OCI-LY1 (cell line): ENCODE data around the gene CRYGC.

Source experiments
- H2AFZ ChIP-seq: fragments of 200-600 bp; sonication (generic), shearing (Covaris generic); 2 replicates; pipeline ENCODE4 v1.6.0; 2014; ENCODE audit warnings: antibody characterized with exemption, mild to moderate bottlenecking, low read length
- H3F3A ChIP-seq: fragments of 200-600 bp; sonication (generic), shearing (Covaris generic); 2 replicates; pipeline ENCODE4 v1.6.0; 2014; ENCODE audit warnings: mild to moderate bottlenecking, antibody characterized with exemption, low read length, moderate library complexity; ENCODE audit not compliant: insufficient read depth
- H3K27ac ChIP-seq: fragments of 200-600 bp; sonication (generic); 2 replicates; pipeline ENCODE4 v1.5.1; 2014; ENCODE audit warnings: low read length, mixed run types, mild to moderate bottlenecking, low read depth; ENCODE audit not compliant: poor library complexity, severe bottlenecking
- H3K27me3 ChIP-seq: fragments of 200-600 bp; sonication (generic); 2 replicates; pipeline ENCODE4 v1.6.0; 2014; ENCODE audit warnings: antibody characterized with exemption, mild to moderate bottlenecking, low read length, moderate library complexity; ENCODE audit not compliant: insufficient read depth
- H3K36me3 ChIP-seq: fragments of 200-600 bp; sonication (generic); 2 replicates; pipeline ENCODE4 v1.6.1; 2014; ENCODE audit warnings: mild to moderate bottlenecking, antibody characterized with exemption, low read length, moderate library complexity, mixed read lengths; ENCODE audit not compliant: insufficient read depth
- H3K4me1 ChIP-seq: fragments of 200-600 bp; sonication (generic); 2 replicates; pipeline ENCODE4 v1.5.1; 2014; ENCODE audit warnings: mild to moderate bottlenecking, low read length, moderate library complexity; ENCODE audit not compliant: insufficient read depth, severe bottlenecking
- H3K4me2 ChIP-seq: fragments of 200-600 bp; sonication (generic), shearing (Covaris generic); 2 replicates; pipeline ENCODE4 v1.6.1; 2014; ENCODE audit warnings: low read length
- H3K4me3 ChIP-seq: fragments of 200-600 bp; sonication (generic); 2 replicates; pipeline ENCODE4 v1.5.1; 2014; ENCODE audit warnings: low read length, low read depth, mild to moderate bottlenecking, mixed read lengths; ENCODE audit not compliant: poor library complexity, severe bottlenecking
- H3K79me2 ChIP-seq: fragments of 200-600 bp; shearing (Covaris generic); 2 replicates; pipeline ENCODE4 v1.6.1; 2016; ENCODE audit warnings: mixed run types, low read length, mixed read lengths; ENCODE audit not compliant: insufficient read depth
- H3K9ac ChIP-seq: fragments of 200-600 bp; sonication (generic), shearing (Covaris generic); 2 replicates; pipeline ENCODE4 v1.6.1; 2014; ENCODE audit warnings: mild to moderate bottlenecking, low read length, mixed read lengths
- H3K9me2 ChIP-seq: fragments of 200-600 bp; sonication (generic), shearing (Covaris generic); 2 replicates; pipeline ENCODE4 v1.6.1; 2014; ENCODE audit warnings: low read depth, mild to moderate bottlenecking, low read length, mixed read lengths
- H3K9me3 ChIP-seq: fragments of 200-600 bp; shearing (Covaris generic); 2 replicates; pipeline ENCODE4 v1.6.1; 2014; ENCODE audit warnings: low read length, mixed read lengths
- H4K20me1 ChIP-seq: fragments of 200-600 bp; sonication (generic), shearing (Covaris generic); 2 replicates; pipeline ENCODE4 v1.6.0; 2016; ENCODE audit warnings: mild to moderate bottlenecking, low read length; ENCODE audit not compliant: insufficient read depth
- EZH2 ChIP-seq: fragments of 200-600 bp; sonication (generic), shearing (Covaris generic); IDR thresholded peaks from 2 replicates; pipeline ENCODE4 v1.8.0; 2017; ENCODE audit warnings: borderline replicate concordance, mixed run types, mild to moderate bottlenecking, antibody characterized with exemption, low read length, moderate library complexity, mixed read lengths
- TF ChIP-seq, protein P1 (sequence below): fragments of 200-600 bp; sonication (generic), shearing (Covaris generic); IDR thresholded peaks from 2 replicates; pipeline ENCODE4 v1.5.1; 2017; ENCODE audit warnings: mild to moderate bottlenecking, antibody characterized with exemption, low read length, moderate library complexity, mixed read lengths

Gene CRYGC, protein sequence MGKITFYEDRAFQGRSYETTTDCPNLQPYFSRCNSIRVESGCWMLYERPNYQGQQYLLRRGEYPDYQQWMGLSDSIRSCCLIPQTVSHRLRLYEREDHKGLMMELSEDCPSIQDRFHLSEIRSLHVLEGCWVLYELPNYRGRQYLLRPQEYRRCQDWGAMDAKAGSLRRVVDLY

DNA sequence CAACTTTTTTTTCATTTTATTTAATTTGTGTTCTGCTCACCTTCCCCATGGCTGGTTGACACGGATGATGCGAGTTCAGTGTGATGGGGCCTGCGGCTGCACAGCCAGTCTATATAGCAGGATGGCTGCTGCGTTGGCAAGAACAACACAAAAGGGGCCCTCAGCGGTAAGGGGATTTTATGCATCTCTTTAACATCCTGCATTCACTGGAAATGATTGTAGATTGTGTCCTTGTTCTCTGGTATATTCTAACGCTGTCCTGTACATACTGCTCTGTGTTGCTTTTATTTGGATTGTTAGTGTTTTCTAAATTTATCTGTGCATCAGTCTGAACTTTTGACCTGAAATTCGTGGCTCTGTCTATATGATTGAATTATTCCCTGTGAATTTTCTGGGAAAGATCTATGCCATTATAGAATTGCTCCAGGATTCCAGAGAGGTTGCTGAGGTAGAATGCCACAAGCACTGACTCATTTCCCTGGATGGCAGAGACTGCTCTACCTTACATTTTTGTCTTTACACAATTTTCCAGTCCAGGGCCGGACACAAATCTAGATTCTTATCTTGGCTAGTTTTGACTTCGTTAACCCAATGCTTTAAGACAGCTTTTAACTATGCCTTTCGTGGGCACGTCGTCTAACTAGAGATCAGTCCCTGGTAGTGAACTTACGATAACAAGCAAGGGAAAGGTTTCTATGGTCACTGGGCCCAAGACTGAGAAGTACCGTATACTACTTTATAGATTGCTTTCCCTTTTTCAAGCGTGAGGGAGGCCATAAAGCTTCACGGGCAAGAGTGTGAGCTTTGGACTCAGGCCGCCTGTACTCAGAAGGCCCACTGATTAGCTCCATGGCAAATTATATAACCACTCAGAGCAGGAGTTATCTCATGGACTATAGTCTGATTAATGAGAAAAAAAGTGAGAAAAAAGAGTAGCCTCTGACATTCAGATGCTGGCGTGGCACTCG, at the start of gene CRYGC:
CRYGC (minus strand) TSS at position 85 of the 968 bp plus-strand sequence; CDS start at position 49, 36 bp downstream.
- Histone ChIP-seq H3K27me3 (no peaks in the 10 kb centered on the region), H4K20me1 (no peaks in the 10 kb centered on the region), H2AFZ (no peak within 1 kb of the TSS), H3K4me2 (no peak within 1 kb of the TSS), H3K9me3 (no peaks in the 10 kb centered on the region), H3K79me2 (no peaks in the 10 kb centered on the region), H3K36me3 (no peaks in the 10 kb centered on the region), H3K4me1 (no peaks in the 10 kb centered on the region), H3K4me3 (no peak within 1 kb of the TSS), H3K9me2 (no peaks in the 10 kb centered on the region), H3K27ac (no peak within 1 kb of the TSS), H3K9ac (no peak within 1 kb of the TSS), H3F3A (no peaks in the 10 kb centered on the region)
- TF ChIP-seq EZH2, result no peak
- TF ChIP-seq, protein P1, sequence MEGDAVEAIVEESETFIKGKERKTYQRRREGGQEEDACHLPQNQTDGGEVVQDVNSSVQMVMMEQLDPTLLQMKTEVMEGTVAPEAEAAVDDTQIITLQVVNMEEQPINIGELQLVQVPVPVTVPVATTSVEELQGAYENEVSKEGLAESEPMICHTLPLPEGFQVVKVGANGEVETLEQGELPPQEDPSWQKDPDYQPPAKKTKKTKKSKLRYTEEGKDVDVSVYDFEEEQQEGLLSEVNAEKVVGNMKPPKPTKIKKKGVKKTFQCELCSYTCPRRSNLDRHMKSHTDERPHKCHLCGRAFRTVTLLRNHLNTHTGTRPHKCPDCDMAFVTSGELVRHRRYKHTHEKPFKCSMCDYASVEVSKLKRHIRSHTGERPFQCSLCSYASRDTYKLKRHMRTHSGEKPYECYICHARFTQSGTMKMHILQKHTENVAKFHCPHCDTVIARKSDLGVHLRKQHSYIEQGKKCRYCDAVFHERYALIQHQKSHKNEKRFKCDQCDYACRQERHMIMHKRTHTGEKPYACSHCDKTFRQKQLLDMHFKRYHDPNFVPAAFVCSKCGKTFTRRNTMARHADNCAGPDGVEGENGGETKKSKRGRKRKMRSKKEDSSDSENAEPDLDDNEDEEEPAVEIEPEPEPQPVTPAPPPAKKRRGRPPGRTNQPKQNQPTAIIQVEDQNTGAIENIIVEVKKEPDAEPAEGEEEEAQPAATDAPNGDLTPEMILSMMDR, result no peak

DNA sequence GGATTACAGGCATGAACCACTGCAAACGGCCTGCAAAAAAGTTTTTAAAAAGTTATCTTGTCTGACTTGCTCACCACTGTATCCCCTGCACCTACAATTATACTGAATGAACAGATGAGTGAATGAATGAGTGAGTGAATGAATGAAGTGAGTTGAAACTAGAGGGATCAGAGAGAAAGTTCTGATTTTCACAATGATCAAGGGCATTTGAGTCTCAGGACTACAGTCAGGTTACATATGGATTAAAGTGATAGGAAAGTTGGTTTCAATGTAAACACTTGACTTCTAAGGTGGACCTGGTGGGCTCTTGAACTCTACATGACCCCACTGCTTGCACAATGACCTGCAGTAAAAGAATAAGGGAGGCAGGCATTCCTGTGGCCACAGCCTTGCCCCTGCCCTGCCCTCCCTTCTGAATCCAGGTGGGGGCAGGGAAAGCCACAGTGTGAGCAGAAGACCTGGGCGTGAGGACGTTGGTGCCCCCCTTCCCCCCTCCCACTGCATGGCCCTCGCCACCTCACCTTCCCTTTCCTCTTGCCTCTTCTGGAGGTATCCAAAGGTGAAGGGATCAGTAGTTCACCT, 49.5 kb upstream of the CRYGC start:
- TF ChIP-seq, protein P1, result no peak
- no peak for TF ChIP-seq EZH2
- H3K27me3 ChIP-seq, result no peaks in the 10 kb centered on the region
- no peak overlapping the region for H3K4me2 ChIP-seq
- H3K79me2 ChIP-seq, result no peaks in the 10 kb centered on the region
- H4K20me1 ChIP-seq, result no peaks in the 10 kb centered on the region
- H3F3A ChIP-seq, result no peaks in the 10 kb centered on the region
- no peak overlapping the region for H3K27ac ChIP-seq
- no peak overlapping the region for H3K4me3 ChIP-seq
- H3K4me1 ChIP-seq, result no peaks in the 10 kb centered on the region
- no peak overlapping the region for H3K9ac ChIP-seq
- H3K9me2 ChIP-seq, result no peaks in the 10 kb centered on the region
- no peaks in the 10 kb centered on the region for H3K9me3 ChIP-seq
- no peaks in the 10 kb centered on the region for H3K36me3 ChIP-seq
- H2AFZ ChIP-seq, result no peak overlapping the region

DNA sequence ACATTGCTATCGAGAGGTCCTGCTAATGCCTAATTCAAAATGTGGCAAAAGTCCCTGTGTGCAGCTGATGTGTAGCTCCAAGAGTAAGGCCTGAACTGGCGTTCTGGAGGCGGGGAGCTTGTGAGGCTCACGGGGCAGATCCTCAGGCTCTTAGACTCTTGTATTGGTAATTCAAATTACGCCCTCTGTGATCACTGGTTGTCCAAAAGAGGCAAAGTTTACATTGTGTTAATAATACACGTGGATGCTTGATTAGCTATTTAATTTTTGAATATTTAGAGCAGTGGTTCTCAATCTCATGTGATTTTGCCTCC, 46.2 kb upstream of the CRYGC start:
- Histone ChIP-seq H3K79me2 (no peaks in the 10 kb centered on the region), H3K9me3 (no peaks in the 10 kb centered on the region), H4K20me1 (no peaks in the 10 kb centered on the region), H3K4me1 (no peaks in the 10 kb centered on the region), H3K9me2 (no peaks in the 10 kb centered on the region), H3K9ac (no peak overlapping the region), H2AFZ (no peak overlapping the region), H3K36me3 (no peaks in the 10 kb centered on the region), H3K4me2 (no peak overlapping the region), H3K4me3 (no peak overlapping the region), H3K27me3 (no peaks in the 10 kb centered on the region), H3K27ac (no peak overlapping the region), H3F3A (no peaks in the 10 kb centered on the region)
- TF ChIP-seq, protein P1, result no peak
- TF ChIP-seq EZH2, result no peak
